Stimulated activated CD4-positive, alpha-beta T cell treated with anti-CD3 and anti-CD28 coated beads, Interleukin-15, amount 100 ng/mL, for 1 hour (primary cell): ENCODE results near the gene NOS1.

Experiments
- DNase-seq, 2 donors: peaks; one replicate each; pipeline ENCODE4 v3.0.0-alpha.2; 2020; ENCODE audit warnings: low read depth in 1 of 2, low spot score in 1 of 2

NOS1 gene

DNA sequence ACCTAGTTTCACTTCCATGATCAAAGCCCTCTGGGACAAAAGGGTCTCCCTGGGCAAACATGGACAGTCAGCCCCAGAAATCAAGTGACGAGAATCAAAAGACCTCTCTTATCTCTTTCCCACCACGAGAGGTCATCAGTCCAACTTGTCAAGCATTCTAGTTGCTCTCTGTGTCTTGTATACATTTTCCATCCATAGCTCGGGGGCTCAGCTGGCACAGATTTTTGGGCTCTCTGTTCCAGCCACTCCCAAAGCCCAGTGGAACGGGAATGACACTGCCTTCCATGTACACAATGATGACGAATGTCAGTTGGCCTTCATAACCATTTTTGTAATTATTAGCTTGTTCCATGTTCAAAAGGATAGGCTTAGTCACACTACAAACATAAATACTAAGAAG, 29.7 kb downstream of the NOS1 start:
- DNase-seq: no peak

DNA sequence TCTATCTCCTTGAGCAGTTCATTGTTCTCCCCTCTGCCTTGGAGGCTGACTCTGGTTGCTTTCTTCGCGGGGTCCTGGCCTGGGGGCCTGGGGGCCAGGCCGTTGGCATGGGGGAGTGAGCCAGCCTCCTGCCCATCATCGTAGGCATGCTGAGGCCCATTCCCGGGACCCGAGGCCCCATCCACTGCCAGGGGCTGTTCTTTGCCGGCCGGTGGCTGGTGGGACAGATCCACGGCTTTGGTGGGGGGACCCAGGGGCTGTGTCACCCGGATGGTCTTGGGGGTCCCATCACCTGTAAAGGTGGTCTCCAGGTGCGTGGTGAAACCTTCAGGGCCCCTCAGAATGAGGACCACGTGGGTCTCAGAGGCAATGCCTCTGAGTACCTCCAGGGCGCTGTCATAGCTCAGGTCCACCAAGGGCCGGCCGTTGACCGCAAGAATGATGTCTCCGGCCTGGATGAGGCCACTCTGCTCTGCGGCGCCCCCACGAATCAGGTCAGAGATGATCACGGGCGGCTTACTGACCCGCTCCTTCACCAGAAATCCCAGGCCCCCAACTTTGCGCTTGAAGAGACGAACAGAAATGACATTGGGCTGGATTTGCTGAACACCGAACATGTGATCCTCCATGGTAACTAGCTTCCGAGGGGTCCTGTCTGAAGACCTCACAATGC, 30.8 kb downstream of the NOS1 start:
- DNase-seq: no peak

DNA sequence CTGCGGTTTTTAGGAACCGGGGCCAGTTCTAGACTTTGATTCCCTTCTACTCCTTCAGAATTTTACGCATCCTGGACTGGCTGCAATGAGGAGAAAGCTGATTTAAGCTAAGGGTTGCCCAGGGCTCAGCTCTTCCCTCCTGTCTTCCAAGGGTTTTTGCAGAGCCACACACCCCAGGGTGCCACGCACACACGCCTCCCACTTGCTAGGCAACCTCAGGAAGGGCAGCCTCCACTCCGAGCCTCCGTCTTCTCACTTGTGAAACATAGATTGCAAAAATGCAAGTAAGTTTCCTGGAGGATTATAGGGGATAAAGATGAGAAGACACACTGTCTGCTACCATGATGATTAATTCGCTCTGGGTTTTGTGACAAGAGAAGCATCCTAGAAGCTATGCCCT, 31.7 kb downstream of the NOS1 start:
- no peak for DNase-seq

- no peak for DNase-seq
These were observed 32.8 kb downstream of the NOS1 start for GRCh38 chr12:117328556-117329100.

DNA sequence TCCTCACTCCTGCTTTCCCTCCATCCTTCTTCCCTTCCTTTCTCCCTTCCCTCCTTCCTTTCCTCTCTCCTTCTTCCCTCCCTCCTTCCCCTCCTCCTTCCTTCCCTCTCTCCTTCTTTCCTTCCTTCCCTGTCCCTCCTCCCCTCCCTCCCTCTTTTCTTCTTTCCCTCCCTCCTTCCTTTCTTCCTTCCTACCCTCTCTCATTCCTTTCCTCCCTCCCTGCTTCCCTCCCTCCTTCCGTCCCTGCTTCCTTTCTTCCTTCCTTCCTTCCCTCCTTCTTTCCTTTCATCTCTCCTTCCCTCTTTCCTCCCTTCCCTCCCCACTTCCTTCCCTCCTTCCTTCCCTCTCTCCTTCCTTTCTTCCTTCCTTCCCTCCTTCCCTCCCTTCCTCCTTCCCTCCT, 39.0 kb downstream of the NOS1 start:
- no peak for DNase-seq

GRCh38 chr12:117321572-117321971, 39.9 kb downstream of the NOS1 start:
- no peak for DNase-seq

- DNase-seq: no peak
These were observed 42.8 kb downstream of the NOS1 start for GRCh38 chr12:117318591-117318990.

DNA sequence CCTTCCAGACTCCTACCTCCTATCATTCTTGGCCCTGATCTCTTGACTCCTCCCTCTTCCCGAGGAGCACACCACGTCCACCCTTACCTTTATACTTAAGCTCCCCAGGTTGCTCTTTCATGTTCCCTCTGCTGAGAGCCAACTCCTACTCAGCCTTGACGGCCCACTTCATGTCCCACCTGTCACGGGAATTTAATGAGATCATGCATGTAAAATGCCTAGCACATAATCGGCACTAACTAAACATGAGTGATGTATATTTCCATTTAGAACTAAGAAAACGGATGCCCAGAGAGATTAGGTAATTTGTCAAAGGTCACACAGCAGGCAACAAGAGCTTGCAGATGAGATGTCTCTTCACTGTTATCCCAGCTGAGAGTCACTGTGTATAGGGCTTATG, 45.1 kb downstream of the NOS1 start:
- no peak for DNase-seq

DNA sequence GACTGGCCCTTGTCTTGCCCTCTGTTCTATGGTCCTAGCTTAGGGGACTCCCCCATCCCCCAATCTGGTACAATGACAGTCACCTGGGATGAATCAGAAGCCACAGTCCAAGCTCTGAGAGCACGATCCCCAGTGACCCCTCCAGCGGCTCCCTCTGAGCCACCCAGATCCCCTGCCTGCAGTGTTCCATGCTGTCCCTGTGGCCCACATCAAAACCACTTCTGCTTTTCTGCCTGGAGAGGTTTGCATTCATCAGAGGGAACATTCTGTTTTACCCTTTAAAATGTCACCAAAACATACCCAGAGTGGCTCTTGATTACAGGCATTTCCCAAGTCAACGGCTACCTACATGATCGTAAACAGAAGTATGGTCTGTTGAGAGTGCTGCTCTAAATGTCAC, 47.5 kb downstream of the NOS1 start:
- no peak for DNase-seq

DNA sequence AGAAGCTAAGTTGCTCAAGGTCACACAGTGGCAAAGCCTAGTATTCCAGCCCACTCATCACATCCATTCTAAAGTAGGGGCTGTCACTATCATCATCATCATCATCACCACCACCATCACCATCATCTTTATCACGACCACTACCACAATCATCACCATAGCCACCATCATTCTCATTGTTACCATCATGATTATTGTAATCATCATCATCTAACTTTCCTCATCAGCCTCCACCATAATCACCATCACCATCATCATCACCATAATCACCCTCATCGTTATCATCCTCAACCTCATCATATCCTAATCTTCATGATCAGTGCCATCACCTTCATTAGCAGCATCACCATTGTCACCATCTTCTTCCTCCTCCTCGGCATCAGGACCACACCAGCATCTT, 48.7 kb downstream of the NOS1 start:
- no peak for DNase-seq

DNA sequence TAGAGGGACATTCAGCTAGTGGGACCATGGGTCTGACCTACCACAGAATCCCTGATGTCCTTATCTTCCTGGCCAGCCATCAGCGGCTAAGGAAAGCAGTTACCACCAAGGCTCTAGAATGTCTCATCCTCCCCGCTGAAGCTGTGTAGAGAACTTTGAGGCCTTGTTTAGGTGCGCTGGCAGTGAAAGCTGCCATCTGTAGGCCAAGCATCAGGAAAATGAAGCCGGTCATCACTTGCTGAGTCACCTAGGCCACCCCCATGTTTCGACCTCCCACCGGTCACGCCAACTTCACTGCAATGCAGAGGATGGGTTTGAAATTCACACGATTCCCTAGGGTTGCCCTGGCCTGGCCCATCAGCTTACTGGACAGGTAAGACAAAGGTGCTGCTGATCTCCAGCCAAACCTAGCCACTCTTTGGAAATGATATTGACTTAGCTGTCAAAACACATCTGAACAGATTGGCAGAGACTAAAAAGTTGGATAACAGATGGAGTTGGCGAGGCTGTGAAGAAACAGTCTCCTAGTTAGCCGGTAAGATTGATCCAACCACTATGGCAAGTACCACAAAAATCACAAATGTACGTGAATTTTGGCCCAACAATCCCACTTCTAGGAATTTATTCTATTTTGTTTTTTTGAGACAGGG, 52.0 kb downstream of the NOS1 start:
- no peak for DNase-seq

DNA sequence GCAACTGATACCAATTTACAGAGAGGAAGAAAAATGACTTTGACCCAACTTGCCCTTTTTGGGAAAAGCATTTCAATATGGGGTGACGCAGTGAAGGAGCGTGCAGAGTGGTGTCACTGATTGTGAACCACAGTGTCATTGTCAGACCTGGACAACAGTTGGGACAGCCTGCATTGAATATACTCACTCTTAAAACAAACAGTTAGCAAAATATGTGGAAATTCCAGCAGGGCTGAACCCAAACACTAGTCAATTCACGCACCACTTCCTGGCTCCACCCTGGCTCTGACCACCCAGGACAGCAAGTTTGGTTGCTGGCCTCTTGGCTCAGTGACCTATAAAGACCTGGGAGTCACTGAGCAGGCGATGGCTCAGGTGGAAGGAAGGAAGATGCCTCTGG, 61.3 kb downstream of the NOS1 start:
- DNase-seq: no peak

GRCh38 chr12:117298648-117299225, 62.7 kb downstream of the NOS1 start:
- no peak for DNase-seq

DNA sequence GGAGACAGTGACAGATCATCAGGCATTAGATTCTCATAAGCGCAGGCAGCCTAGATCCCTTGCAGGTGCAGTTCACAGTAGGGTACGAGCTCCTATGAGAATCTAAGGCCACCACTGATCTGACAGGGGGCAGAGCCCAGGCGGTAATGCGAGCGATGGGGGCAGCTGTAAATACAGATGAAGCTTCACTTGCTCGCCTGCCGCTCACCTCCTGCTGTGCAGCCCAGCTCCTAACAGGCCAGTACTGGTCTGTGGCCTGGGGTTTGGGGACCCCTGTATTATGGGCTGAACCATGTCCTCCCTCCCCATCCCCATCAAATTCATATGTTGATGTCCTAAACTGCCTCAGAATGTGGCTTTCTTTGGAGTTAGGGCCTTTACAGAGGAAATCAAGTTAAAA, 63.2 kb downstream of the NOS1 start:
- no peak for DNase-seq

DNA sequence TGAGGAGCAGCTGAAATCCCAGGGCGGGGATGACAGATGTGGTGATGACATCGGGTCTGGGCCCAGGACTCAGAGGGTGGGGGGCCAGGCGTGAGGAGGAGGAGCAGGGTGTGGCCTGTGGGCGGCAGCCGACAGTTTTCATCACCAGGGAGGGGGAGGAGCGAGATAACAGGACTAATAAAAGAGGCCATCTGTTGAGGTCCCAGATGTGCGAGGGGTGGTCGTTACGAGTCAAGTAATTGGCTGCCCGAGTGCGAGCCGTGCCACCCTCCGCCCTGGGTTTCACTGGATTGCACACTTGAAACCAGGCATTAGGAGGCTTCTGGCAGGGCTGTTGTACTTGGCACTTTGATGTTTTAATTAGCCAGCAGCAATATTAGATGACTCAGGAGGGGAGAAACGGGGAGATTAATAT, 67.2 kb downstream of the NOS1 start:
- no peak for DNase-seq

DNA sequence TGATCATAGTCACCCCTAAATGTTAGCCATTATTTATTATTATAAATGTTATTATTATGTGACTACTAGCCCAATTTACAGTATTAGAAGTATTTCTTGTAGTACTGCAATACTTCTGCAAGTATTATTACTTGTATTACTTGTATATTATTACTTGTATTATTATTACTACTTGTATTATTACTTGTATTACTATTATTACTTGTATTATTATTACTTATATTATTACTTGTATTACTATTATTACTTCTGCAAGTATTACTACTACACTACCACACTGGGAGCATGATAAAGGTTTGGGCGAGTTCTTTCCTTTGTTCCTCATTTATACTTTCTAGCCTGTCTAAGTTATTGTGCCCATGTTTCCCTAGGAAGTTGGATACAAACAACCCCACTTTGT, 67.9 kb downstream of the NOS1 start:
- DNase-seq: no peak

DNA sequence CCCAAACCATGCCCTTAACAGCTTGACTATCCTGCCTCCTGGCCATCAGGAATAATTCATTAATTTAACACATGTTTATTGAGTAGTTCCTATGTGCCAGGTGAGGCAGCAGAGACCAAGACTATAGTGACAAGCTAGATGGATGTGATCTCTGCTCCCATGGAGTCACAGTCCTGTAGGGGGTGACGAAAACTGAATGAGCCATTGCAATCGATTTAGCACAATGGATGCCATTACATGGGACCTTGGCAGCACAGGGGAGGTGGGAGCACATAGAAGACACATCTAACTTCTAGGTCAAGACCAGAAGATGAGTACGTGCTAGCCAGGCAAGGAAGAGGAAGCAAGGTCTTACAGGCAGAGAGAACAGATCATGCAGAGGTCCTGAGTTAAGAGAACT, 68.7 kb downstream of the NOS1 start:
- DNase-seq: no peak

DNA sequence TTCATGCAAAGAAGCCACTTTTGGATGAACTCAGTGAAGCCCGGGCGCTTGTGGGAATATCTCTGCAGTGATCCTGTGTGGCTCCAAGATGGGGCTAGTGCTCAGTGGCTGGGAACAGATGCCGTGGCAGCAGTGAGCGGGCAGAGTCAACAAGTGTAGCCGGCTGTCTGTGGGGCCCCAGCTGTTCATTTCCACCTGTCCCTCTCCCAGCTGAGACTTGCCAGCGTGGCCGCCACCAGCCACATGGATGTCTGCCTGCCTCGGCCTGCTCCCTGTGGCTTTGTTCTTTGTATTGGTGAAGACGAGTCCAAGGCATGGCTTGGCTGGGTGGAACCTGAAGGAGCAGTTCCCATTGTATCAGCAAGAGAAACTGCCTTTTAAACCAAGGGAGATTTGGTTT, 77.3 kb downstream of the NOS1 start:
- DNase-seq: no peak

DNA sequence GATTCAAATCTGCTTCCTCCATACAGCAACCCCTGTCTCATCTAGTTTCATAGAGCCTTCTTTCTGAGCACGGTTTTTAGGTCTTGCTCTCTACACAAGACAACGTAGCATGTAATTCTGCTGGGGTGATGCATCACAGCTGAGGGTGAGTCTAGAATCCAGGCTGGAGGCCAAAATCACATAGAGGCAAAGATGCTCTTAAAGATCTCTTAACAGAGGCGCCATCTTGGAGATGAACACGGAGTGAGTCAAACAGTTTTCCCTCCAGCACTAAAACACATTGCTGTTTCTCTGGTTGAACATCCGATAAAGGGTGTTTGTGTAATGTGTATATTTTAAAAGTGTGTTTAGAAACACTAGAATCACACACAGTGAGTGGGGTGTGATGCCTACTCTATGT, 78.9 kb downstream of the NOS1 start:
- no peak for DNase-seq

GRCh38 chr12:117280019-117280680, 81.3 kb downstream of the NOS1 start:
- DNase-seq: no peak

DNA sequence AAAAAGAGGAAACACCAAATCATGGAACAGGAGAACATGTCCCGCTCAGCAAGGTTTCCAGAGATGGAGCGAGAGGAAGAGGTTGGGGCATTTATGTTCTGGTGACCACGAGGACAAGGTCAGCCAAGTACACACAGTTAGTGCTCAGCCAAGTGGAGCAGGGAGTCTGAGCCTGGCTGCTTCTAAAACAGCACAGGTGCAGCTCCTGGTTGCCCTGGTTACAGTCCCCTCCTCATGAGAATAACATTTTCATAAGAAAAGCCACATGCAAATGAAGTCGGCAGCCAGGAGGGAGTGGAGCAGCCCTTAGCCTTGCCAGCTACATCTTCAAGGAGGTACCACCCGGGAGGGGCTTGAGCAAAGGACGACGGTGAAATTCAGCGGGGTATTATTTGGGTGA, 81.8 kb downstream of the NOS1 start:
- DNase-seq: no peak

- no peak for DNase-seq
These were observed 83.6 kb downstream of the NOS1 start for GRCh38 chr12:117277875-117278274.
